SIG-M5 (cell line): ENCODE measurements around the gene ZNF669.
"Not testable (repeated sequence)": the region's sequence is repeated elsewhere in the genome, so short reads cannot be mapped to it uniquely, and the experiment has no call there.

Experiments used
- DNase-seq: peaks from one replicate; lab custom pipeline; 2025; lab: John Stamatoyannopoulos, UW

ZNF669 gene

DNA sequence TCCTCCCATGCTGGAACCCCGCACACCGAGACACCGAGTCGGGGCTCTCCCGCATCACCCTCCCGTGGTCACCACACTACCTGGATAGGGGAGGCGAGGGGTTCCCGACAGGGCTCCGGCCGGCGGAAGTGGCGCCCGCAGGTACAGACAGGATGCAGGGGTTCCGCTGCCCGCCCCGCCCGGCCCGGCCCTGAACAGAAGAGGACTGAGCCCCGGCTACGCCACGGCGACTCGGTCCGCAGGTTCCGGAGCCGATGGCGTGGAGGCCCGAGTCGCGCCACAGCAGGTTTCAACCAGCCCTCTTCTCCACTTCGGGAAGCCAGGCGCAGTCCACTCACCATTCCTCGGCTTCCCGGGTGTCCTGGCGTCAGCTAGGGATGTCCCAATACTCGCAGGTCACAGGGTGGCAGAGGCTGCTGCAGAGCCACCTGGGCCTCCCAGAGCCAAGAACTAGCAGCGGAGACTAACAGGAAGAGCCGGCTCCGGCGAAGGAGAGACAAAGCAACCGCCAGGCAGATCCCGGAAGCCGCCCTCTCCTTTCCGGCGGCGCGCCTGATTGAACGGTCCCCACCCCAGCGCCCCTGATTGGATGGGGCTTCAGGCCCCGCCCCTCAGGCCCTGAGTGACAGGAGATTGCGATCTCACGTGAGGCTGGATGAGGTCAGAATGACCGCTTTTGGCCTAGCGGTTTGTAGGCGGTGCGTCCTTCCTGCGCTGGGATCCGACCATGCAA lies at the start of gene ZNF669:
Gene ZNF669 (minus strand): TSS at position 498 of the 733 bp plus-strand sequence. CDS start 157 bp downstream, at position 341.
- peak; percentile 18 for DNase-seq

DNA sequence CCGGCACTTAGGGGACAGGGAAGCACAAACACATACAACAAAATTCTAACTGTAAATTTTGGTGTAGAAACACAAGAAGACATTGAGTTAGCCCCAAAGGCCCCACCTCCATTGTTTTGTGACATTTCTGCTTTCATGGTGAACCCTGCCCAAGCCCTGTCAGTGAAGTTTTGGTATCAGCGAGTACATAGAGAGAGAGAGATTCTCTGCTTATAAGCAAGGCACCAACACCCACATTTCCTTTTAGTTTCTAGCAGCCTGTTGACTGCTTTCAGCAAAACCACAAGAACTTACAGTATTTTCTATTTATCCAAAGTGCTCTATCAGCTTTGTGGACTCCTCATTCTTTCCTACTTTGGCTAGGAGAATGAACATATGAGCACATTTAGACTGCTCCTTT lies 43.6 kb upstream of the ZNF669 start:
- no peak for DNase-seq

DNA sequence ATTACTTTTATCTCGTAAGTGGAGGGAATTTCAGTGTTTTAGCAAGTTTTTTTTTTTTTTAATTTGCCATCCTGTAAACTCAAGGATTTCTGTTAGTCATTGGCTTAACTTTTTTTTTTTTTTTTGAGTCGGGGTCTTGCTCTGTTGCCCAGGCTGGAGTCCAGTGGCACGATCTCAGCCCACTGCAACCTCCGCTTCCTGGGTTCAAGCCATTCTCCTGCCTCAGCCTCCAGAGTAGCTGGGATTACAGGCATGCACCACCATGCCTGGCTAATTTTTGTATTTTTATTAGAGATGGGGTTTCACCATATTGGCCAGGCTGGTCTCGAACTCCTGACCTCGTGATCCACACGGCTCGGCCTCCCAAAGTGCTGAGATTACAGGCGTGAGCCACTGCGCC lies 43.0 kb upstream of the ZNF669 start:
- DNase-seq = not testable (repeated sequence)

DNA sequence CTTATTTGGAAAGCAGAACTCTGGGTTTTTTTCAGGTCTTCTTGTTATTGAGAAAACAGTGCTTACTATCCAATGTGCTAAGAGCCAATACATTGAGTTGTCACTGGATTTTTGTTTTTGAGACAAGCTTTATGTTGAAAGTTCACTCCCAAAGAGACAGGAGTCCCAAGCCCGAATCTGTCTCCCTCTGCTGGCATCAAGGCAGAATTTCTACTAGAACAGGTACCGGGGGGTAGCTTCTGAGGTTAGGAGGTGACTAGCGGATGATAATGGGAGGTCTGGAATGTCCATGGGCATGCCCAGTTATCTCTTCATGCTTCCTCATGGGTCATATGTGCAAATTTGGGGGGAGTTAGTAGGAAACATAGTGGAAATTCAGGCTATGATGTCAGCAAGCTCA lies 42.5 kb upstream of the ZNF669 start:
- DNase-seq = no peak

DNA sequence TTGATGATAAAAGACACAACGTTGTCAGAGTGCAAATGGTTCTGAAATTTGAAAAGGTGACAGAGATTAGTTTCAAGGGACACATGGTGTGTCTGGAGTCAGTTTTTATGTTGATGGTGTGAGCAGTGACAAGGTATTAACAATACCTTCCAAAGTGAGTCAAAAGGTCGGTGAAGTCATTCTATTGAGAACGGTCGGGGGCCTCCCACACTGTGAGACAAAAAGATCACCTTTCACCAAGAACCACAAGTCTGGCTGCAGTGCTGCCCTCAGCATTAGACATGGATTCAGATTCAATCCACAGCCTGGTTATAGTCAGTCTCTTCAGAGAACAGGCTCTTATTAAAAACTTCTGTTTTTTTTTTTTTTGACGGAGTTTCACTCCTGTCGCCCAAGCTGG lies 41.1 kb upstream of the ZNF669 start:
- no peak for DNase-seq

DNA sequence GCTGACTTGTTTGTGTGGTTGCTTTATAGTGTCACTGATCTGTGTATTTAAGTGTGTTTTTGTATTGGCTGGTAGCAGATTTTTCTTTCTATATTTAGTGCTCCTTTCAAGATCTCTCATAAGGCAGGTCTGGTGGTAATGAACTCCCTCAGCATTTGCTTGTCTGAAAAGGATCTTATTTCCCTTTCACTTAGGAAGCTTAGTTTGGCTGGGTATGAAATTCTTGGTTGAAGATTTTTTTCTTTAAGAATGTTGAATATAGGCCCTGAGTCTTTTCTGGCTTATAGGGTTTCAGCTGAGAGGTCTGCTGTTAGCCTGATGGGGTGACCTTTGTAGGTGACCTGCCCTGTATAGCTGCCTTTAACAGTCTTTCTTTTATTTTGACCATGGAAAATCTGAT lies 35.4 kb upstream of the ZNF669 start:
- not testable (repeated sequence) for DNase-seq

DNA sequence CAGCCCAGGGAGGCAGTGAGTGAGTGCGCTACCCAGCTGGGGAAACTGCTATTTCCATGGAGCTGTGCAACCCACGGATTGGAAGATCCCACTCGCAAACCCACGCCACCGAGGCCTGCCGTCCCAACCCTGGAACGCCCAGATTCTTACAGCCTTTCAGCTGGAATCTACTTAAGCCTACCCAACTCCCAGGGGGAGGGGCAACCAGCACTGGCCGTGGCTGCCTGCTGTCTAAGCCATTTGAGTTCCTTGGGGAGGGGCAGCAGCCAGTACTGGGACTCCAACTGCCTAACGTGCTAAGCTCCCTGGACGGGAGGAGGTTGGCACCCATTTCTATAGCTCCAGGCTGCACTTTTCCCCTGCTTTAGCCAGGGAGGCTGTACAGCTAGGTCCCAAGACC lies 27.1 kb upstream of the ZNF669 start:
- DNase-seq = no peak

DNA sequence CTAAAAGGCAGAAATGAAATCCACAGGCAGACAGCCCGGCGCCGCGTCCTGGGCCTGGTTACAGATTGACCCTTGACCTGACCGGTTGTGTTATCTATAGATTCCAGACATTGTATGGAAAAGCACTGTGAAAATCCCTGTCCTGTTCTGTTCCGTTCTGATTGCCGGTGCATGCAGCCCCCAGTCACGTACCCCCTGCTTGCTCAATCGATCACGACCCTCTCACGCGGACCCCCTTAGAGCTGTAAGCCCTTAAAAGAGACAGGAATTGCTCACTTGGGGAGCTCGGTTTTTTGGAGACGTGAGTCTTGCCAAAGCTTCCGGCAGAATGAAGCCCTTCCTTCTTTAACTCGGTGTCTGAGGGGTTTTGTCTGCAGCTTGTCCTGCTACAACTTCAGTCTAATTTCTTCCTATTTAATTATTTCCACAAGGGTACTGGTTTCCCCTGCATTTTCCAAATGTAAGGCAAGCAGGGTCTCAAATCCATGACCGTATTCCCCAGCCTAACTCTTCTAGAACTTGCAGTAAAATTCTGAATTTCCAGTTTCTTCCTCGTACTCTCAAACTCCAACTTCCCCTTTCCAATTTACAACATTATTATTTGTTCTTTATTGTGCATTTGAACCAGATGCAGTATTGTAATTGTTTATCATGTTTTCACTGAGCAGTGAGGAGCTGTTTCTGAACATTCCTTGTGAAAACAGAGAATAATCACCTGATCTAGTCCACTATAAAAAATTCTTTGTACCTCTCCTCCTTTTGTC lies 23.5 kb upstream of the ZNF669 start:
- DNase-seq = not testable (repeated sequence)

DNA sequence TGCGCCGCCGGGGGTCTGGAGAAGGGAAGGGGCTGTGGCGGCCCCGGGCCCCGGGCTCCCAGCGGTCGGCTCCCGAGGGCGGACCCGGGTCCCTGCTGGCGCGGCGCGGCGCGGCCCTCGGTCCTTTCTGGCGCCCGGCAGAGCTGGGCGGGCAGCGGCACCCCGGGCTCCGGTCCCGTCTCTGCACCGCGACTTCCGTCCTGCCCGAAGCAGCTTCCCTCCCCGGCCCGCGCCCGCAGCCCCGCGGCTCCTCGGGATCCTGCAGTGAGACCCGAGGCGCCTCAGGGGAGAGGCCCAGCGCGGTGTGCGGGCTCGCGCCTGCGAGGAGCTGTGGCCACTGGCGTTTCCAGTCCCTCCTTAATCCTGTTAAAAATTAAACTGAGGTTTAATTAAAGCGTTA lies 22.4 kb upstream of the ZNF669 start:
- DNase-seq = not testable (repeated sequence)

DNA sequence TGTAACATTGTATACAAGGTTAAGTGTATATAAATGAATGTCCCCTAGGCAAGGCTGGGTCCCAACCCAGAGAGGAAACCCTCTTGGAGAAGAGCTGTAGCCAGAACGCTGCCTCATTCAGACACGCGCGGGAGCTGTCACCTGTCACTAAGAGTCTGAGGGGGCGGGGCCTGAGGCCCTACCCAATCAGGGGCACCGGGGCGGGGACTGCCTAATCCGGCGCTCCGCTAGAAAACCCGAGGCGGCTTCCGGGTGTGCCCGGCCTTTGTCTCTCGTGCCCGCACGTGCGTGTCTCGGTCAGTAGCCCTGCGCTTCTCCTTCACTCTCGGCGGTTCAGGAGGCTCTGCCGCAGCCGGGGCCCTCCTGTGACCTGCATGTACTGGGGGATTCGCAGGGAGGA lies 22.0 kb upstream of the ZNF669 start:
- DNase-seq = not testable (repeated sequence)

DNA sequence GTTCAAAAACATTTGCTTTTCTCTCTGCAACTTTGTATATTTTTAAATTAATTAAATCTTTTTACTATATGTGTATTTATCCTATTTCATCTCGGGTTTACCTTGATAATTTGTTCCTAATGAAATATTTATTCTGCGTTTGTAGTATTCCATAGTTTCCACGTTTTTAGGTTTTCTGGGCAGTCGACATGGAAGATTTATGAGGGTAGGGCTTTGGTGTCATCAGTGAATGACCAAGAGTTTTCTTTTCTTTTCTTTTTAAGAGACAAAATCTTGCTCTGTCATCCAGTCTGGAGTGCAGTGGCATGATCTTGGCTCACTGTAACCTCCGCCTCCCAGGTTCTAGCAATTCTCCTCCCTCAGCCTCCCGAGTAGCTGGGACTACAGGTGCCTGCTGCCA lies 17.2 kb upstream of the ZNF669 start:
- no peak for DNase-seq

DNA sequence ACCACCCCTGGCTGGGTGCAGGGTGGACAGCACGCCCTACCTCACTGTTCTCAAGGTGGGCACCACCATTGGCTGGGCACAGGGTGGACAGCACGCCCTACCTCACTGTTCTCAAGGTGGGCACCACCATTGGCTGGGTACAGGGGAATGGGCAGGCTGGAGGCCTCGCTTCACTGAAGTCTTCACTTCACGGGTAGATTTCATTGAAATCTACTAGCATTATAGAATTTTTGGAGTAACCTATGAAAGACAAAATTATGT lies 16.2 kb upstream of the ZNF669 start:
- not testable (repeated sequence) for DNase-seq

DNA sequence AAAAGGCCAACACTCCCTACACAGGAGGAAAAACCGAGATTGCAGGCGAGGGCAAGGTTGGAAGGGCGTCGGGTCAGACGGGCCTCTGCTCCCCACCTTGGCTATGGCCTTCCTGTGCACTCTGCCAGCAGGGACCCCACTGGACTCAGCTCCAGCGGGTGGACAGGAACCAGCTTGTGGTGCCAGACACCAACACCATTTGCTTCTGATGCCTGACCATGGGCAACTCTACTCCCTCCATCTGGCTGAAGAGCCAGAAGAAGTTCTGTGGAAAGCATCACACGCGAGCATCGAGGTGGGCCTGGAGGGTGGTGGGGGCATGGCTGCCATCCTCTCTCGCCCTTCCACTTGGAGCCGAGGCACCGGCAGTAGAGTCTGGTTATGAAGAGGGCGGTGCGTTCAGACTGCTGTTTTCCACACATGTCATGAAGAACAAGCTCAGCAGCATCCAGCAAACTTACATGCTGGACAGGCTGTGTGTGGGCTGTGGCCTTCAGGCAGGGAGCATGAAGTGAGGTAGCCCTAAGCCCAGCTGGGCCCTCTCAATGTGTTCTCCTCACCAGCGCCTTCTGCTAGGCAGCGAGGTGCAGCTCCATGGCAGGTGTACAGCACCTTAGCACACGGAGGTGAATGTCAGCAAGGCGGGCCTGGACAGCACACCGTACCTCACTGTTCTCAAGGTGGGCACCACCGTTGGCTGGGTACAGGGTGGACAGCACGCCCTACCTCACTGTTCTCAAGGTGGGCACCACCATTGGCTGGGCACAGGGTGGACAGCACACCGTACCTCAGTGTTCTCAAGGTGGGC lies 15.6 kb upstream of the ZNF669 start:
- no peak for DNase-seq

DNA sequence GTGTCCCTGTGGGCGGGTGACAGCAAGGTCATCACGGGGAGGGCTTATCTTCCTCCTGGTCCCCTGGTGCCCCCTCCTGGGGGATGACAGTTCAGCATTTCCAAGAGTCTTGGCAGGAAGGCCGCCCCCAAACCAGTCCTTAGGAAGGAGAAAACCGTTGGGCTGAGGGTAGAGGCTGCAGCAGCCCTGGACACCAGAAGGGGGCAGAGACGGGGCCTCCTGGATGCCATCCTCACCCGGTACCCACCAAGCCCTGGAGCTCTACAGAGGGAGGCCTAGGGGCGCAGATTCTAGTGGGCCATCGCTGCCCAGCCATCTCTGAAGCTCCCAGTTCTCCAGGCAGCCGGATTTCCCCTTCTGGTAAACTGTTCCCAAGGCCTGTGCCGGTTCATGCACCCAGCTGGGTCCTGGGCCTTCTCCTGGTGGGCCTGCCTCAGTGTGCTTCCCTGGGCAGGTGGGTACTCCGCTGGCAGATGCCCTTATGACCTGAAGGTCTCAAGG lies 14.8 kb upstream of the ZNF669 start:
- DNase-seq = no peak

DNA sequence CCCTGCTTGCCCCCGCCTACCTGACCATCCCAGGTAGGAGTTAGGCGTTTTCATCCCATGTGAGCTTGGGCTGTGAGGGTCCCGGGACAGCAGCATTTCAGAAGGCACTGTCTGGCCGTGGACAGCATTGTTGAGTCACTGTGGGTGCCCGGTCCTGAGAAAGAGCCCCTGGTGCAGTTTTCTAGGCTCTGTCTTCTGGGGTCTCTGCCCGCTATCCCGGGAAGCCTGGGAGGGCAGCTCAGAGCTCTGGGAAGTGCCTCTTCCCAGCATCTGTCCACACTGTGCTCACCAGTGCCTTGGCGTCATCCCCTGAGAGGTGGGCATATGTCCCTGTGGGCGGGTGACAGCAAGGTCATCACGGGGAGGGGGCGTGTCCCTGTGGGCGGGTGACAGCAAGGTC lies 11.4 kb upstream of the ZNF669 start:
- DNase-seq = no peak

DNA sequence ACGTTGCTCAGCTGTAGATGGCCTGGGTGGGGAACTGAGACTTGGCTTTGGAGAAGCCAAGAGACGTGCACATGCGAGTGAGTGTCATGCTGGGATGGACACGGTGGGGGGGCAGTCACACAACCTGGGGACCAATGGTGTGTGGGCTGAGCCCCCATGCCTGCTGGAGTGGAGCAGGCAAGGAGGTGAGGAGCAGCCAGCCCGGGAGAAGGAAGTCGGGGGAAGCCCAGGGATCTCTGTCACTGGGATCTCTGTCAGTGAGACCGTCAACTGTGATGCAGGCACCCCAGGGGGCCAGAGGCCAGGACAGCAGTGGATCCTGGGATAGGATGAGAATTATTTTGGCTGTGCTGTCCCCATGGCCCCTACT lies 11.0 kb upstream of the ZNF669 start:
- no peak for DNase-seq

DNA sequence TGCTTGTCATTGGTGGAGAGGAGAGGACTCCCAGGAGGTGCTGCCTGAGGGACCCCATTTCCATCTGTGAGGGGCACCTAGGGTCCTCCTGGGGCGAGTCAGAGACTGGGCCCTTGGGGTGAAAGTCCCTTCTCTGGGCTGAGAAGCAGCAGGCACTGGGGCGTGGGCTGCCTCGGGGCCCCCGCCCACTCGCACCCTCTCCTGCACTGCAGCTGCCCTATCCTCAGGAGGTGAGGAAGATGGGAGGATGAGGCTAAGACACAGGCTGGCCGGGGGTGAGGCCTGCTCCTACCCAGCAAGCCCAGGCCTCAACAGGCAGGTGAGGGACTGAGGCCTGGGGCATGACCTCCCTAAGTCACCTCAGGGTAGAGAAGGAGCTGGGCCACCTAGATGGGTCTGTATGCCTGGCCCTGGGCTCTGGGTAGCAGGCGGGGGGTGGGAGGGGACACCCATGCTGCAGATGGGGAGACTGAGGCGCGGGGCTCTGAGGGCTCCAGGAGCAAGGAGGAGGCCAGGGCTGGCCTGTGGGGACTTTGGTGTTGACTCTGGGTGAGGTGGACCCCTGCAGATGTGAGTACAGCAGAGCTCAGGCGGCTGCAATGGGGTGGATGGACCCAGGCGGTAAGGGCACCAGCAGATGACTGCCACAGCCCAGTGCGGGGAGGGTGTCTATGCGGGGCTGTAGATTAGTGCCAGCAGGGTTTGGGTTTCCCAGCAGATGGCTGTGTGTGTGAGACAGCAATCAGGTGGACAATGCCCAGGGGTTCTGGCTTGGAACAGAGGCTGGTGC lies 10.4 kb upstream of the ZNF669 start:
- DNase-seq = no peak

DNA sequence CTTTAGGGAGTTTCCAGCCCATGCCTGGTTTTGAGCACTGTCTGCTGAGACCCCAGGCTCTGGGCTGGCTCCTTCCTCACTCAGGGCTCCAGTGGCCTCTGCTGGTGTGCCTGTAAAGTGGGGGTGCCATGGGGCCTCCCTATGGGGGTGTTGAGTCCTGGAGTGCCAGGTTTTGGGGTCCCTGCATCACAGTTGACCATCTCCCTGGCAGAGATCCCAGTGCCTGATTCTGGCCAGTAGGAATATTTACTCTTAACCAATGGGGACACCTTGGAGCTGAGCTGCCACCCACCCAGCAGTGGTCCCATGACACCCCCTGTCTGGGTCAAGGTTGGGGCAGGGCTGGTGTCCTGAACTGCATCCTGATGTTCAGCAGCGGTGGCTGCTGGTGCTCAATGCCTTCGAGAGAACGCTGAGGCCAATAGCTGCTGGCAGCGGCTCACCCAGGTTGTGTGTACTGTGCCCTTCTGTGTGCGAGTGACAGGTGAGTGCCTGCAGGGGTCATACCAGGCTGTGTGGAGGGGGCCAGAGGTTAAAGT lies 9.6 kb upstream of the ZNF669 start:
- no peak for DNase-seq

DNA sequence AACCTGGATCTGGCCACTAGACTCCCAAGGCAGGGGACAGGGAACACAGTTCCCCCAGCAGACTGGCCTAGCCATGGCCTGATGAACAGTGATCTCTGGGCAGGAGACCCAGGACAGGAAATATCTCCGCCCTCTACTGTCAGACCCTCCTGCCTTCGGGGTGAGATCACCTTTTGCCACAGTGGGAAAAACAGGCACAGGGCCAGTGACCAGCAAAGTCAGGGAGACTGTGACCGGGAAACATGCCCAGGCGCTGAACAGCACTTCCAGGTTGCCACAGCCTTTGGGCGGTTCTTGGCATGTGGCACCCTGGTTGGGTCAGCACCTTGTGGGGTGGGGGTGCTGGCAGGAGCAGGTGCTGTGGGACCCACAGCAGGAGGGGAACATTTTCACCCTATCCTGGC lies 8.9 kb upstream of the ZNF669 start:
- no peak for DNase-seq

DNA sequence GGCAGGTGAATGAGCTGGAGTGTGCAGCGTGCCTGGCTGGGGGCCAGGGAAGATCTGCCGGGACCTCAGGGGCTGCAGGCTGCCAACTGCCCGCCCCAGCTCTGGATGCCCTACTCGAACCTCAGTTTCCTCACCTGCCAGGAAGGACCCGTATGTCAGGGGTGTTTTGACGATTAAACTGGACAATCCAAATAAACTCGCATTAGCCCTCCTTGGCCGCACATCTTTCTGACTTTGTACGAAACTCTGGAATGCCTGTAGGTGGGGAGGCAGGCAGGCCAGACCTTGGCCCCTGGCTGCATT lies 8.3 kb upstream of the ZNF669 start:
- DNase-seq = no peak

DNA sequence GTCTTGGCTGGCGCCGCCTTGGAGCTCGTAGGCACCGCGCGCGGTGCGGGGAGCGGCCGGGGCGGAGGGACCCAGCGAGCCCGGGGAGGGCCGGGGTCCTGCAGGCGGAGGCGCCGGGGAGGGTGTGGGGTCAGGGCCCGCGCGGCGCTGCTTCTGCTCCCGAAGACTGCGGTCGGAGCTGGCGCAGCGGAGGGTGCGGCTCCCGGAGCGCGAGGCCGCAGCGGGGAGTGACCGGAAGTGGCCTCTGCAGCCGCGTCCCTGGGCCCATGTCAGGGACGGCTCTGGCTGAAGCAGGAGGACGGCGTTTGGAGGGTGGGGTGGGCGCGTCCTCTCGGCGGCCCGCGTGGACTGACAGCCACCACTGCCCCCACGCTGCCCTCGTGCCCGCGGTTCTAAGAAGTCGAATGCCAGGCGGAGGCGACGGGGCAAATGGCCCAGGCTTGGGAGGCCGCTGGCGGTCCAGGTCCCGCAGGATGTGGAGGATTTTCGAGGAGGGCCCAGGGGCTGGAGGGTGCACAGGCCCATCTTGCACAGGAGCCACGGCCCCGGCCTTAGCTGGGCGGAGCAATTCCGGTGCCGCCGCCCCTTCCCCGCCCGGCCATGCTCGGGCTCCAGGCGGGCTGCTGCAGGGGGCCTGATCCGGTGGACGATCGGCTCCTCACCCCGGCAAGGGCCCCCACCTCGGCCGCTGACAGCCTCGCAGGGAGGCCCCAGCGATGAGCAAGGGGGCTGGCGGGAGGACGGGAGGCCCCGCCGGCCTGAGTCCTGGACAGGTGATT lies 7.7 kb upstream of the ZNF669 start:
- DNase-seq = no peak
